Right lobe of liver (tissue), 6 donors: Measurements from ENCODE around the gene AMN1. TPM values are rescaled to one million over a fixed set of nuclear protein-coding genes. Genes with fewer than 3 reads are reported as not detected.
A peak's percentile ranks its signal among the peaks of the same experiment; 100 is the strongest.
"Not testable (repeated sequence)": the region's sequence is repeated elsewhere in the genome, so short reads cannot be mapped to it uniquely, and the experiment has no call there.

Experiments
- ATAC-seq, 4 donors: fragments of 200-7000 bp; cut with Tn5 transposase; one replicate each; pipeline ENCODE4 v1.9.1; 2020; ENCODE audit warnings: mild to moderate bottlenecking in 4 of 4, moderate library complexity in 4 of 4
- DNase-seq, 3 donors: peaks; one replicate each; pipeline ENCODE4 v3.0.0-alpha.2; 2020
- H3K27ac ChIP-seq, 3 donors: fragments of 200-600 bp; one replicate each; pipeline ENCODE4 v1.8.0; 2022
- H3K27me3 ChIP-seq, 2 donors: fragments of 200-600 bp; one replicate each; pipeline ENCODE4 v1.8.0; 2022
- H3K36me3 ChIP-seq, 4 donors: fragments of 200-600 bp; sonication (generic) in 1 of 4; one replicate each; pipeline versions ENCODE4 v1.5.1 to v1.8.0; 2017 to 2022; ENCODE audit warnings: control low read depth in 1 of 4
- H3K4me1 ChIP-seq, 4 donors: fragments of 200-600 bp; sonication (generic) in 1 of 4; one replicate each; pipeline versions ENCODE4 v1.5.1 to v1.8.0; 2017 to 2022; ENCODE audit warnings: control low read depth in 1 of 4
- H3K4me3 ChIP-seq, 3 donors: fragments of 200-600 bp; one replicate each; pipeline ENCODE4 v1.8.0; 2022
- H3K9me3 ChIP-seq, 4 donors: fragments of 200-600 bp; sonication (generic) in 1 of 4; one replicate each; pipeline versions ENCODE4 v1.5.1 to v1.8.0; 2017 to 2022; ENCODE audit warnings: control low read depth in 1 of 4
- CTCF ChIP-seq, 4 donors: fragments of 200-600 bp in 3 of 4; fragments of 450-650 bp in 1 of 4; IDR thresholded peaks; one replicate each; pipeline versions ENCODE4 v1.5.1 to v1.8.0; 2016 to 2022; ENCODE audit warnings: antibody characterized with exemption in 4 of 4, mild to moderate bottlenecking in 2 of 4
- POLR2A ChIP-seq: fragments of 450-650 bp; IDR thresholded peaks from one replicate; pipeline ENCODE4 v1.6.1; 2017; ENCODE audit warnings: antibody characterized with exemption, mild to moderate bottlenecking
- WGBS: methylation state at CpG from one replicate; pipeline ENCODE4 v1.1.6; 2018; ENCODE audit warnings: low coverage, low lambda C conversion rate; ENCODE audit not compliant: insufficient coverage; ENCODE audit errors: missing lambda C conversion rate; 5-methylcytosine and 5-hydroxymethylcytosine counted together
- intact Hi-C, 2 donors: fragments of 100-400 bp; cut with DNase I; formaldehyde crosslinking; loops; one replicate each; pipeline versions ENCODE4 v1.11.2 to v1.14.1; 2022
- total RNA-seq, 6 experiments: library from RNA; depleted of rRNA in 2 of 6; stranded (reverse); fragments of >200 nt in 2 of 6; fragmentation: NEBNext Ultra II Directional in 3 of 6; extraction: Animal tissue kit (Norgen Biotek cat#: 25700) in 3 of 6; gene quantifications; one replicate each; pipeline versions ENCODE4 v1.1.0 to v1.2.4, GENCODE V29; 2016 to 2023
- donor health status: DM: no; HTN: yes; CAD: no.
- donor health status: DM: no; HTN: no; CAD: no.
- donor health status: DM: no; HTN: no; CAD: no.
- donor health status: DM: no; HTN: yes; CAD: no.
- donor health status: DM: no; HTN: yes; CAD: no.

Gene AMN1
- total RNA-seq, 6 experiments from 2014 or later: 1.2 to 7.3 (median 2.8) TPM

GRCh38 chr12:31724557-31724956 is 4.3 kb downstream of the AMN1 start:
- no peaks in the 10 kb centered on the region for H3K27me3 ChIP-seq
- ATAC-seq: no peak
- intact Hi-C loops: no loop called here
- no peak for TF ChIP-seq CTCF (IDR thresholded peaks at IDR 0.05)
- TF ChIP-seq POLR2A: no peak
- peak overlapping the region in 2 of 3 donors; percentile 25 to 52 for H3K27ac ChIP-seq
- peaks cover 0 to 37% (median 11%) of the 10 kb centered on the region in 4 donors for H3K4me1 ChIP-seq
- no peaks in the 10 kb centered on the region for H3K36me3 ChIP-seq
- no peaks in the 10 kb centered on the region for H3K9me3 ChIP-seq
- H3K4me3 ChIP-seq: no peak overlapping the region
- WGBS: 58% methylated on average over 2 of the region's 2 CpGs
- no peak for DNase-seq

DNA sequence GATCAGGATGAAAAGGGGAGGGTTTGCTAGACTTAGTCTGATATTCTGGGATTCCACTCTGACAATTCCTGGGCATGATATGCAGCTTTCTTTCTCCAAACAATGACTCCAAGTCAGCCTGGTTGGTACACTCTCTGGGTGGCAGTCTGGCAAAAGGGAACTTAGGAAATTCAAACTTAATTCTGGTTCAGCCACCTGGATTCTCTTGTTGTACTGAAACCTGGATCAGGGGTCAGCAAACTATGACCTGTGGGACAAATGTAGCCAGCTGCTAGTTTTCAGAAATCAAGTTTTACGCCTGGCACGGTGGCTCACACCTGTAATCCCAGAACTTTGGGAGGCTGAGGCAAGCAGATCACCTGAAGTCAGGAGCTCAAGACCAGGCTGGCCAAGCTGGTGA is 6.2 kb downstream of the AMN1 start:
- H3K4me1 ChIP-seq: peaks cover 0 to 32% (median 11%) of the 10 kb centered on the region in 4 donors
- DNase-seq: no peak
- ATAC-seq: peak; percentile 48 to 65 (median 52)
- H3K9me3 ChIP-seq: no peaks in the 10 kb centered on the region
- no peaks in the 10 kb centered on the region for H3K27me3 ChIP-seq
- TF ChIP-seq CTCF (IDR thresholded peaks at IDR 0.05): no peak
- TF ChIP-seq POLR2A: no peak
- H3K36me3 ChIP-seq: no peaks in the 10 kb centered on the region
- intact Hi-C loops: no loop called here
- H3K27ac ChIP-seq: peak overlapping the region in 1 of 3 donors; percentile 38
- no CpG with 5 or more reads among the region's 2 CpGs for WGBS
- no peak overlapping the region for H3K4me3 ChIP-seq

DNA sequence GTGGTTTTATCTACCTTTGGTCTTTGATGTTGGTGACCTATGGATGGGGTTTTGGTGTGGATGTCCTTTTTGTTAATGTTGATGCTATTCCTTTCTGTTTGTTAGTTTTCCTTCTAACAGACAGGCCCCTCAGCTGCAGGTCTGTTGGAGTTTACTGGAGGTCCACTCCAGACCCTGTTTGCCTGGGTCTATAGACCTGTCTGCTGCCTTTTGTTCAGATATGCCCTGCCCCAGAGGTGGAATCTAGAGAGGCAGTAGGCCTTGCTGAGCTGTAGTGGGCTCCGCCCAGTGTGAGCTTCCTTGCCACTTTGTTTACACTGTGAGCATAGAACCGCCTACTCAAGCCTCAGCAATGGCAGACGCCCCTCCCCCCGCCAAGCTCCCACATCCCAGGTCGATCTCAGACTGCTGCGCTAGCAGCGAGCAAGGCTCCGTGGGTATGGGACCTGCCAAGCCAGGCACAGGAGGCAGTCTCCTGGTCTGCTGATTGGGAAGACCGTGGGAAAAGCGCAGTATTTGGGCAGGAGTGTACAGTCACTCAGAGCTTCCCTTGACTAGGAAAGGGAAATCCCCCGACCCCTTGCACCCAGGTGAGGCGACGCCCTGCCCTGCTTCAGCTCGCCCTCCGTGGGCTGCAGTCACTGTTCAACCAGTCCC is 10.2 kb downstream of the AMN1 start:
- intact Hi-C loops, DNase-seq: not testable (repeated sequence)
- 82% methylated on average over 7 of the region's 15 CpGs for WGBS

DNA sequence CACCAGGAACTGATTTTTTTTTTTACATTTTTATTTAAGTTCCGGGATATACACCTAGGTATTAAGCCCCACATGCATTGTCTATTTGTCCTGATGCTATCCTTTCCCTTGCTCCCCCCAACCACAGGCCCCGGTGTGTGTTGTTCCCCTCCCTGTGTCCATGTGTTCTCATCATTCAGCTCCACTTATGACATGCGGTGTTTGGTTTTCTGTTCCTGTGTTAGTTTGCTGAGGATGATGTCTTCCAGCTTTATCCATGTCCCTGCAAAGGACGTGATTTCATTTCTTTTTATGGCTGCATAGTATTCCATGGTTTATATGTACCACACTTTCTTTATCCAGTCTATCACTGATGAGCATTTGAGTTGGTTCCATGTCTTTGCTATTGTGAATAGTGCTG is 11.8 kb downstream of the AMN1 start:
- DNase-seq, H3K27ac ChIP-seq, H3K9me3 ChIP-seq, H3K36me3 ChIP-seq, H3K4me1 ChIP-seq, ATAC-seq, H3K27me3 ChIP-seq, intact Hi-C loops, H3K4me3 ChIP-seq: not testable (repeated sequence)
- WGBS: 97% methylated on average over 3 of the region's 4 CpGs

More for the DNA sequence above, 10.2 kb downstream of the AMN1 start:
- H3K36me3 ChIP-seq, ATAC-seq, H3K4me1 ChIP-seq, H3K9me3 ChIP-seq, H3K27me3 ChIP-seq, H3K27ac ChIP-seq, H3K4me3 ChIP-seq: not testable (repeated sequence)

DNA sequence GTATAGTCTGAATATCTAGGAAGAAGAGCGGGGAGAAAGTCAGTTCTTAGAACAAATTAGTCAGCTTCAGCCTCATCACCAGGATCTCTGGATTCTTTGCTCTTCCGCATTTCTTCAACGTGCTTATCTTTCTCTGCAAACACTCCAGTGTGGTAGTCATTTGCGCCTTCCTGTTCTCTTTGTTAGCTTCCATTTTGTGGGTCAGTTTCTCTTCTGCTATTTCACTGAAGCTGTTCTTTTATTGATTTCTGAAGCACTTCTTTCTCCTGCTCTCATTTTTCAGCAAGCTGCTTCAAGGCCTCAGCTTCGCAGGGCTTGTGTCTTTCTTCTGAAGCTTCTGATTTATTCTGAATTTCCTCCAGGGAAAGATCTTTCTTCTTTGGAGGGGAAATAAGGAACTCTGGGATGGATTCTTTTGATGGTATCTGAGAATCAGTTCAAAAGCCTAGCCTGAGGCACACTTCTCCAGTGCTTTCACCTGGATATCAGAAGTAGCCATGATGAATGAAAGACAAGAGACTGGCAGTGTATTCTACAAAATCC is 13.5 kb downstream of the AMN1 start:
- peak overlapping the region in 2 of 3 donors; percentile 15 to 47 for H3K27ac ChIP-seq
- no peaks in the 10 kb centered on the region for H3K9me3 ChIP-seq
- ATAC-seq (peak; percentile 47 to 78 (median 66)), DNase-seq (no peak)
- no peaks in the 10 kb centered on the region for H3K27me3 ChIP-seq
- no peak overlapping the region for H3K4me3 ChIP-seq
- intact Hi-C loops: no loop called here
- TF ChIP-seq CTCF (IDR thresholded peaks at IDR 0.05) (no peak), POLR2A (no peak)
- no peaks in the 10 kb centered on the region for H3K36me3 ChIP-seq
- H3K4me1 ChIP-seq: no peaks in the 10 kb centered on the region
- 39% methylated on average over 5 of the region's 5 CpGs for WGBS
